Measurements from ENCODE around the gene MAGI2.

MAGI2 gene

DNA sequence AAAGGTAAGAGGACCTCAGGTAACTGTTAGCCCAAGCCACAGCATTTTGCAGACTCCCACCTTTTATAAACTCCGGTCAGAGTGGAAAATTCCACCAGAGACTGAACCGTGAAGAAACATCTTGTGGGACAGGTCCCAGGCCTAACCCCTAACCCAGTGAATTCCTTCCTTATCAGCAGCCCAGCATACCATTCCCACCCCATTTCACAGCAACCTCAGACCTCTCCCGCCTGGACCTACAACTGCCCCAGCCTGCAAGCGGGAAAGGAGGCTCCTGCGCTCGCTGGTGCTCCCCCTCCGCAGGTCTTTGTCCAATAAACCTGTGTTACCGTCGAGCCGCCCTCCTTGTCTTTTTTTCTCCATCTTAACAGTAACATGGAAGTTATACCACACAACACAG is 736.6 kb downstream of the MAGI2 start:
- no peak for DNase-seq (ENCODE audit: low read depth)

DNA sequence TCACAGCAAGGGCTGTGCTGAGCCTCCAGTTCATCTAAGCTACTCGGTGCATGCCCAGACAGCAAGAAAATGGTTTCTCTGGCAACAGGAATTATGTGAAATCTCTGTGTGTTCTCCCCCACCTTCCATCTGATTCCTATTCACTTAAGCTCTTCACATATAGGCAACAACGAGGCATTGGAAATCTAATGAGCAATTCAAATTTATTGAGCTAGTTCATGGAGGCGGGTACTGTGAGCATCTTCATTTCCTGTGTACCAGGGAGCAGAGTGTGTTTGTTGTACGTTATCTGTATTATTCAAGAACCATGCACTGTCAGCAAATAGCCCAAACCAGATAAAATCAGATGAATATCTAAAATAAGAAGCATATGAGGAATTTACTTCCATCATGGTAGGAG is 739.1 kb downstream of the MAGI2 start:
- DNase-seq (ENCODE audit: low read depth) = no peak

DNA sequence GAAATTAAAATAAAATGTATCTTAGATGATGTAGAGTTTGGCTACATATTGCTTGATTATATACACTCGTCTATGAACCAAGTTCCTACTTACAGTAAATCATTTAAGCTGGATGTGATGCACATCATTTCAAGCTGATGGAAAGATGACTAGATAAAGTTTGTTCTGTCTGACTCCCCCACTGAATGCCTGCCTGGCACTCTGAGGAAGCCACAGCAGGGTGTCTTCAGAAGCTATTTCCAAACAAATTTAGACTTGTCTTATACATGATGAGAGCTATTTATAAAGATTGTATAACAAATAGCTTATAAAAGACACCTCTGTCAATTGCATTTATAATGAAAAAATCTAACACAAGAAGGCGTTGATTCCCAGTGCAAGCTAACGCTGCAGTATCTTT is 741.4 kb downstream of the MAGI2 start:
- no peak for DNase-seq (ENCODE audit: low read depth)

DNA sequence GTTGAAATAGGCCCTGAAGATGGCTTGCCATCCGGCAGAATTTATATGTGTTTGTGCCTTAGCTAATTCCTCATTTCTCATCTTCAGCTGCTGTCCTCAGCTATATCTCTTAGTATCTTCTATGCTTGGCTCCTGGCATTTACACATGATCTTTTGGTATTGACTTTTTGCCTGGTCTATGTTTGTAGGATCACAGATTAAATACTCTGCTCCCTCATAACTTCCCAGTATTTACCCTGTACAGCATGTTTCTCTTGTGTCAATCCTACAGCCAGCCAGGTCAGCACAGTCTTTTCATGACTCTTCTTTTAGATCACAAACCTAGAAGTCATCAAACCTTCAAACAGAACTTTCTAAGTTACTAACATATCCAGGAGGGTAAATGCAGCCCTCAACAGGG is 743.8 kb downstream of the MAGI2 start:
- no peak for DNase-seq (ENCODE audit: low read depth)

DNA sequence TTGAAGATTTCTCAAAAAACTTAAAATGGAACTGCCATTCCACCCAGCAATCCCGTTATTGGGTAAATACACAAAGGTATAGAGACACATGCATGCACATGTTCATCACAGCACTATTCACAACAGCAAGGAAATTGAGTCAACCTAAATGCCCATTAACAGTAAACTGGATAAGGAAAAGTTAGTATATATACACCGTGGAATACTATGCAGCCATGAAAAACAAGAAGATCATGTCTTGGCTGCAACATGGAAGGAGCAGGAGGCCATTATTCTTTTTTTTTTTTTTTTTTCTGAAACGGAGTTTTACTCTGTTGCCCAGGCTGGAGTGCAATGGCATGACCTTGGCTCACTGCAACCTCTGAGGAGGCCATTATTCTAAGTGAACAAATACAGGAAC is 749.0 kb downstream of the MAGI2 start:
- DNase-seq (ENCODE audit: low read depth) = no peak

DNA sequence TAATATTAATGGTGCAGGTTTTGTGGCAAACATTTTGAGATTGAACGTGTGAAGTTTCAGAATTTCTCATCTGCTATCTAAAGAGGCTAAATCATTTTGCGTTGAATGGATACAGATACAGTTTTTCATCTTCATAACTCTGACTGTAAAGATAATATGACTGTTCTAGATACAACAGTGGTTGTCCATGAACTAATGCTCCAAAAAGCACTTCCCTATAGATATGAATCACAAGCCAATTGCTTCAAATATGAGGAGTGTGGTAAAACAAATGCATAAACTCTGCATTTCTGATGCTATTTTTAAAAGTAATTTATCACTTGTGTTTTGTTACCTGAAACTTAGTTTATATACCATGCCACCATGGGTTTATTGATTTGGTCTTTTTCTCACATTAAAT is 750.1 kb downstream of the MAGI2 start:
- DNase-seq (ENCODE audit: low read depth) = no peak

DNA sequence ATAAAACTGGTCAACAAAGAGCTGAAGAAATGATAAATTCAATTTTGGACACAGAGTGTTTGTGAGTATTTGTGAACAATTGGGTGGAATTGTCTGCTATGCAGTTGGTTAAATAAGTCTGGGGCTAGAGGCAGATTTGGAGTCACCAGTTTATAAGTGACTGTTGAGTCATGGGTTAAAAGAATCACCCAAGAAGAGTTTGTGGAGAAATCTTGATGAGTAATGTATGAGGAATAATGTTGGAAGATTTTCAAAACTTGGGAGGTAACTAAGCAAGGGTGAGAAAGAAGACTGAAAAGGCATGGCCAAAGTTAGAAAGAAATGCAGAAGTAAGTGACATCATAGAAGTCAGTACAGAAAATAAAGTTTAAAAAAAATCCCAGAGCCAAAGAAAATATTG is 750.7 kb downstream of the MAGI2 start:
- DNase-seq (ENCODE audit: low read depth) = no peak

DNA sequence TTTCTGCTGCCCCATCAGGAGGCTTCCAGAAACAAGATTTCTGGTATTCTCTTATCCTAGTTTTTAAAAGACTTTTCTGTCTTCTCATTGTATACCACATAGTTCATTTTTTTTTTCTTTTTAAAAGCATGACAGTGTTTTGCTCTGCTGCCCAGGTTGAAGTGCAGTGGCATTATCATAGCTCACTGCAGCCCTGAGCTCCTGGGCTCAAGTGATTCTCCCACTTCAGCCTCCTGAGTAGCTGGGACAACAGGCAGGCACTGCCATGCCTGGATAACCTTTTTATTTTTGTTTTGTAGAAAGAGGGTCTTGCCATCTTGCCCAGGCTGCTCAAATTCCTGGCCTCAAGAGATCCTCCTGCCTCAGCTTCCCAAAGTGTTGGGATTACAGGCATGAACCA is 757.6 kb downstream of the MAGI2 start:
- no peak for DNase-seq (ENCODE audit: low read depth)

DNA sequence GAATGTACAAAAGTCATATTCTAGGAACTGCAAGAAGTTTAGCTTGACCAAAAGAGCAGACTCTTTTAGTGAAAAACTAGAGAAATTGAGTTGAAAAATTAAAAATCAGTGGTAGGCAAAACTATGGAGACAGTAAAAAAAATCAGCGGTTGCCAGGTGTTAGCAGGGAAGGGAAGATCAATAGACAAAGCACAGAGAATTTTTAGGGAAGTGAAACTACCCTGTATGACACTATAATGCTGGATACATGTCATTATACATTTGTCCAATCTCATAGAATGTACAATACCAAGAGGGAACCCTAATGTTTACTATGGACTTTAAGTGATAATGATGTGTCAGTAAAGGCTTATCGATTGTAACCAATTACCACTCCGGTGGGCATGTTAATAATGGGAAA is 761.9 kb downstream of the MAGI2 start:
- no peak for DNase-seq (ENCODE audit: low read depth)

DNA sequence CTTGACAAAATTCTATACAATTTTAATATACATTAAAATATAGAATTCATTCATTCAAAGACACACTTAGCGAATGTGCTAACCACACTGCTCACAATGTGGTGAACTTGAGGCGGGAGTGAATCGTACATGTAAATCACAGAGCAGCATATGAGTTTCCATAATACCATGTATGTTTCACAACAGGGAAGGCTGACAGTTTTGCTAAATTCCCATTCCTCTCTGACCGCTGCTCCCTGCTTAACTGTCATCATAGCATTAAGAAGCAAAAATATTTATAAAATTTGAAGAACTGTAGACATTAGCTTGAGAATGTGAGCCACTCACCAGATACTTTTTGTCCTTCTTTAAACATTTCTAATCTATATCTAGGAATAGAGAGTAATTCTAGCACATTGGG is 763.3 kb downstream of the MAGI2 start:
- no peak for DNase-seq (ENCODE audit: low read depth)

DNA sequence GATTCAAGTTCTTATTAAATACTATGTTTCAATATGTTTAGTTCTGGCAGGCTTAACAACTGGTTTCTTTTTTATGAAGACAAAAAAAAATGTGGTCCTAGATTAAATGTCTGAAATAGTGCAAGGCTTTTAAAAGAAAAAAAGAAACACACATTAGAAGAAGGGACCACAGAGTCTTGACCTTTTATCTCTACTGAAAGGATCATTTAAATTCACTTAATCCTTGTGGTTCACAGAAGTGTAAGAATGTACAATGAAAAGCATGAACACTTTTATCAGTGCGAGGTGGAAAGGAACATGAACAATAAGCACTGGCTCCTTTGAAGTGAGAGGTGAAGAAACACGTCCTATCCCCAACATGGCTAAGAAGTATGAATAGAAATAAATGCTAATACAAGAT is 765.1 kb downstream of the MAGI2 start:
- no peak for DNase-seq (ENCODE audit: low read depth)

DNA sequence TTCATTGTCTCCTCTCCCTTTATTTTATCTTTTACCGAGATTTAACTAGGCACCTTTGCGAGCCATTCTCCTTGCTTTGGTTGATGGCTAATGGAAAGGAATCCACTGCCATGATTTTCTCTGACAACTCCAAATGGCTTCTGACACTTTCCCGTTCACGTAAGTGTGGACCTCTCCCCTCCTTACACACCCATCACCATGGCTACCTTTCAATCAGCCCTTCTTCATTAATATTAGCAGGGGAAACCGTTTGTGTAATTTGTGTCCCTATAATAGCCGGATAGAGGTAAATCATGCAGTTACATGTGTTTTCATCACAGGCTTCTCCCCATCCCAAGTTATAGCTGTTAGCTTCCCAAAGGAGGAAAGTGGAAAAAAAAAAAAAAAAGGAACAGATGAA is 767.3 kb downstream of the MAGI2 start:
- DNase-seq (ENCODE audit: low read depth) = no peak

DNA sequence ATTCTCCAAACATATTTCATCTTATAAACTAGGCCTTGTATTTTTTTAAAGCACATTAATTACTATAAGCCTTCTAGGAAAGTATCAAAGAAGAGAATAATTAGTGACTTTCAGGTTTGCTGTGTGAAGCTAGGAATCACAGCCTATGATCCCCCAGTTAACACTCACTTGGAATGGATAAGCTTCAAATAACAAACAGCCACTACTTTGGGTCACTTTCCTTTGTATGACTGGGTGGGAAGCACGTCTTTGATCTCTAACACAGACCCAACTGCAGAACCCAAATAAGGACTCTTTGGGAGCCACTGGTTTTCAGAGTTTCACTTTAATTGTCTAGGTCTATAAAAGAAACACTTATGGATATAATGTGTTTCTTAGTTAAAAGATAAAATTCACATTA is 769.3 kb downstream of the MAGI2 start:
- DNase-seq (ENCODE audit: low read depth) = no peak

DNA sequence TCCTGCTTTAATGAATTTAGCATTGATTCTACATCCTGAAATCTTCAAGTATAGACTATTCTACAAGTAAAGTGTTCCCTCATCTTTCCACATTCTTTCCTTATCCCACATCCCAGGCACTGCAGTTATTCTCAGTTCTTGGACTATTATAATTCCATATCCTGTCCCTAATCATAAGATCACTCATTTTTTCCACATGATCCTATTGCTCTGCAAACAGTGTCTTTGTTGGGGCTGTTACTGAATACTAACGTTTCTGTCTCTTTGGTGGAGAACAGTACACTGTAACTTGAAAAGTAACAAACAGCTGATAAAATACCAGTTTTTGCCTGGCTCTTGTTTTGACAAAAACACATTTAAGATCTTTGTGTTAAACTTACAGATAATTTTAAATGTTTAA is 769.9 kb downstream of the MAGI2 start:
- no peak for DNase-seq (ENCODE audit: low read depth)

DNA sequence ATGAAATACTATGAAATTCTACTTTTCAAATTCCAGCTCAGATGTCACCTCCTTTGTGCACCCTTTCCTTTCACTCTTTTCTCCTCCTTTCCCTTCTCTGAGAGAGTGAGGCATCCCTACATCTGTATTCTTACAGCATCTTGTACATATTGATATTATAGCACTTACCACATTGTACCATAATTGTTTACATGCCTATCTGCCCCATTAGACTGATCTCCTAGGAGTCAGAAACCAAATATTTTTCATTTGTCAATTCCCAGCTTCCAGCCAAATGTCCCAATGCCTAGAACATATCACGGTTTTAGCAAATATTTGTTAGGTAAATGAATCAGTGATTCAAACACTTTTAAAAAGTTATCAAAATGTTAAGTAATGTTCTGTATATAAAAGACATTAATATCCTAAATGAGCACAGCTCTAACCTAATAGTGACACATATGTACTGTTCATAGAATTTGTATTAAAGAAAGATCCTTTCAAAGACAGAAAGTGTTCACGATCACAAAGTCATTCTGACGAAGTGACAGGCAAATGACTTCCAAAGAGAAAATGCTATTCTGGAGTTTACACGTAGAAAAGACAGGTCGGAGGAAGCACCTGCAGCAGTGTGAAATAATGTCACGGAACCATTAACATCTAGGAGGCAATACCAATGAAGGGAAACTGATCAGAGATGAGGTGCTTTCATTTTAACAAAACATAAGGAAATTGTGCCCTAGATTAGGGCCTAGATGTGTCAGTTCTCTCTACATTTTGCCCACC is 774.2 kb downstream of the MAGI2 start:
- no peak for DNase-seq (ENCODE audit: low read depth)

DNA sequence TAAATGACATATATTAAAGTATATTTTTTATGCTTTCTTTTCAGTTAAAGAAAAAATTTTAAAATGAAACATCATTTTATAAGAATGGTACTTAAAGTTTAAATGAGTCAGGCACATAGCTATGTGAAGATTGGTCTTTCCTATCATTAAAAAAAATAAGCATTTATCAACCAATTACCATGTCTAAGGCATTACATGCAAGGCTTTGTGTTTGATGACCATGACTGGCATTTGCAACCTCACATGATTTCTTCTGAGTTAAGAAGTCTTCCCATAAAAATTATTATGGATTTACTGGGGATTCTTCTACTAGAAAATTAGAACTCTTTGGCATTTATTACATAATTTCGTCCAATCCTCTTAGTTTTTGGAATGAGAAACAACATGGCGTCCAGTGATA is 776.1 kb downstream of the MAGI2 start:
- DNase-seq (ENCODE audit: low read depth) = no peak

DNA sequence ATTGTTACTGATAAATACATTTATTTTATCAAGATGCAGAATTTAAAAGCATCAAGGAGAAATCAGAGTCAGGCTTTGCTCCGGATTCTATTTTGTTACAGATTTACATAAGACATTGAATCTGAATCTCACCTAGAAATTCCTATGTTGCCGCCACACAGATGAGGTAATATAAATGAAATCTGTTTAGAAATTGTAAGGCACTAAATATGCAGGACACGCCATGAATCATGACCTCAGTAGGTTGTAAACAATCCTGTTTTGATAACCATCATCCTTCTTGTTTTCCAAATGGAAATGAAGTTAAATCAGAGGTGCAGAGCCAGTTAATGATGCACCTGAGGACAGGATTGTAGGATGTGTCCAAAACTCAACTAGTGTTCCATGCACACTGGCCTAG is 778.0 kb downstream of the MAGI2 start:
- no peak for DNase-seq (ENCODE audit: low read depth)

DNA sequence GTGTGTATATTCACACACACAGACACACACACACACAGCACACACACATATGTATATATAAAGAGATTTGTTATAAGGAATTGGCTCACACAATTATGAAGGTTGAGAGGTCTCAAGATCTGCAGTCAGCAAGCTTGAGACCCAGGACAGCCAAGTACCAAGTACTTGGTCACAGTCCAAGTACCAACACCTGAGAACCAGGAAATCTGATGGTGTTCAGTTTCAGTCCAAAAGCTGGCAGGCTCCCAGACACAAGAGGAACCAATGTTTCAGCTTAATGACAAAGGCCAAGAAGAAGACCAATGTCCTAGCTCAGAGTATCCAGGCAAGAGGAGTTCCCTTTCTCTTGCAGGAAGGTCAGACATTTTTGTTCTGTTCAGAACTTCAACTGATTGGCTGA is 780.2 kb downstream of the MAGI2 start:
- no peak for DNase-seq (ENCODE audit: low read depth)

DNA sequence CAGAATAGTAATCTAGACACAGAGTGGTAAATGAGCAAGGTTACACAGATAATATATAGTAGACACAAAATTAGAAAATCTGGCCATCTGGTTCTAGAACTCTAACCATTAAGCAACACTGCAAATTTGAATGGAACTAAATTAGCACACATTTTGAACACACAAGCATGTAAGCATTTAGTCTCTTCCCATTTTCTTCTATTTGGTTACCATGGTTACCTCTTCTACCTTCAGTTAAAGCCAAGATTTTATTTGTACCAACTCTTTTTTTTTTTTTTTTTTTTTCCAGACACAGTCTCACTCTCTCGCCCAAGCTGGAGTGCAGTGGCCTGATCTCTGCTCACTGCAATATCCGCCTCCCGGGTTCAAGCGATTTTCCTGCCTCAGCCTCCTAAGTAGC is 790.5 kb downstream of the MAGI2 start:
- no peak for DNase-seq (ENCODE audit: low read depth)

DNA sequence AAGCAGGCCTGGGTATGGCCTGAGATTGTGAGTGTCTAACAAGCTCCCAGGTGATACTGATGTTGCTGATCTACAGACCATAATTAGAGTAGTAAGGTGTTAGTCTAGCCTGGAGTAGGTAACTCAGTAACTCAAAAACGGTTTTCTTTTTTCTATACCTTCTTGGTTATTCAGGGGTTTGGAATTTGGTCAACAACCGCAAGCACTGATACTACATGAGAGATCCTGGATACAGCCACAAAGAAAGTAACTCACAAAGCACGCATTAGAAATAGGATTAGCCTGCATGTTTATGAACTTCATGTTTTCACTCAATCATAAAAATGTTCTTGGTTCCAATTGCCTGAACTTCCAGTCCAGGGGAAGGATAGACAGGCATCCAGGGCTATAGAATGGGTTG is 803.5 kb downstream of the MAGI2 start:
- DNase-seq (ENCODE audit: low read depth) = no peak

DNA sequence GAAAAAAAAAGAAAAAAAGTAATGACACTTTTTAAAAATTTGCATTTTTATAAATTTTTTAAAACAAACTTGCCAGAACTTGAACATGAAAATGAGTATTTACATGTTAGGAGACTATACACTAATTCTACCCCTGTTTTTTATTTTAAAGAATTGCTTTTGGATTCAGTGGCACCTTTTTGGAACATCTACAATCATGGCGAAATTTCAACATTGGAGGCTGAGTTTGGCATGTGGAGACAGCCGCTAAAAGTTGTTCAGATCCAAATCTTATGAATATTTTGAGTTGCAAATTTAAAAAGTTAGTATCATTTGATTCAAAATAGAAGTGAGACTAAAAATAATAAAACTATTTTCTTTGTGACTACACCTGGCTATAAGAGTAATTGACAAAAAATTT is 804.2 kb downstream of the MAGI2 start:
- no peak for DNase-seq (ENCODE audit: low read depth)

DNA sequence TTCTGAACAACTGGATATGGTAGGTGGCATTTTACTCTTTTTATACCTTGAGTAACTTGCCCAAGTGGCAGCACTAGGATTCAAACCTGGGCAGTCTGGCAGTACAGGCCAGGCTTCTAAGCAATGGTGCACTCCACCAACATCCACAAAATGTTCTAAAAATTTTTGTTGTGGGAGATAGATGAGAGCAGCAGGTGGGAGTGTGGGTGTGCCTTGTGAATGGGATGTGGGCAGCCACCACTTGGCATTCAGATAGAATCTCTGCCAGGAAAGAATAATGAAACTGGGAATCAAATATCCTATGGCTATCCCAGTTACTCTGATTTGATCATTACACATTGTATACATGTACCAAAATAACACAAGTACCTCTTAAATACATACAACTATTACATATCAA is 810.7 kb downstream of the MAGI2 start:
- no peak for DNase-seq (ENCODE audit: low read depth)

DNA sequence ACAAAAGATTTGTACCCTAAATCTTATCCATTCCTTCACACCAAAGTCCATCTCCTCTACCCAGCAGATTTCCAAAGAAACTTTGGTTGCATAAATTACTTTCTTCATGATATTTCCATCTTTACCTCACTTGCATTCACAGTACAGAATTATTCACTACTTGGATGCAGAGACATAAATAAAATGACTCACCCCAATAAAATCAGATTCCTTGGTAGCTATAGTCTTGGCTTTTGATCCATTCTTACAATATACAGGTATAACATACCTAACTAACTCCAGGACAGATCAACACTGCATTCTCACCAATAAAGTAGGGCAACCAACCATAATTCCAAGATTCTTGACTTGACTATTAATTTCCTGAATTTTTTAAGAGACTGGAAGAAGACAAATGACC is 815.1 kb downstream of the MAGI2 start:
- DNase-seq (ENCODE audit: low read depth) = no peak

DNA sequence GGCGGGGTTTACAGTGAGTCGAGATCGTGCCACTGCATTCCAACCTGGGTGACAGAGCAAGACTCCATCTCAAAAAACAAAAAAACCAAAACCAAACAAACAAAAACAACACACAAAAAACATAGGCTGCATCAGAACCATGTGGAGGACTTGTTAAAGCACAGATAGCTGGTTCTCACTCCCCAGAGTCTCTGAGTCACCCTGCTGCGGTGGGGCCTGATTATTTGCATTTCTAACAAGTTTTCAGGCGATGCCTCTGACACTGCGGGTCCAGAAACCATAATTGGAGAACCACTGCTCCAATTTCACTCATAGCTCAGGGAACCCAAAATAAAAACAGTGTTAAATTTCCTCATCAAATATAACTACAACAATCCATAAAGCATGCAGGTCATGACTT is 816.7 kb downstream of the MAGI2 start:
- DNase-seq (ENCODE audit: low read depth) = no peak

Data from stimulated activated CD8-positive, alpha-beta memory T cell treated with anti-CD3 and anti-CD28 coated beads, Interleukin-15, amount 100 ng/mL, for 1 hour (primary cell).